Measurements from ENCODE around the gene APLP2. TPM values are rescaled to one million over a fixed set of nuclear protein-coding genes. Genes with fewer than 3 reads are reported as not detected.

Gene APLP2
- polyA plus RNA-seq, 3 donors = 486 to 622 (median 591) TPM

GRCh38 chr11:130031945-130032344, 37.7 kb upstream of the APLP2 start:
- H4K20me1 ChIP-seq (ENCODE audit: insufficient read depth, low read length) = no peaks in the 10 kb centered on the region
- H3K4me3 ChIP-seq (replicated peaks in 1 of 3; ENCODE audit: low read depth in 2 of 3, low read length in 3 of 3) = no peak overlapping the region
- peaks cover 0 to 2% (median 0%) of the 10 kb centered on the region in 7 donors for H3K9me3 Mint-ChIP-seq
- H3K4me1 Mint-ChIP-seq = peaks cover 19% of the 10 kb centered on the region
- no peak overlapping the region for H2AFZ ChIP-seq (ENCODE audit: insufficient read depth, low read depth, low read length, poor library complexity, severe bottlenecking)
- no peaks in the 10 kb centered on the region for H3K36me3 Mint-ChIP-seq
- no peak overlapping the region for H3K4me2 ChIP-seq (replicated peaks; ENCODE audit: extremely low read depth, low read length, poor library complexity, severe bottlenecking)
- peaks cover 0 to 2% (median 2%) of the 10 kb centered on the region in 3 donors for H3K27me3 Mint-ChIP-seq (ENCODE audit: low read depth in 3 of 3)
- H3K4me1 ChIP-seq (ENCODE audit: control insufficient read depth in 1 of 2, insufficient read depth in 2 of 2, low read length in 2 of 2) = peaks cover 3 to 18% of the 10 kb centered on the region in 2 donors
- intact Hi-C loops (cut with micrococcal nuclease) = no loop called here
- 55% methylated on average over 2 of the region's 2 CpGs for WGBS (ENCODE audit: insufficient coverage)
- no peak for DNase-seq
- H3K9me3 ChIP-seq (replicated peaks in 1 of 2; ENCODE audit: control insufficient read depth in 1 of 2, insufficient read depth in 1 of 2, low read length in 2 of 2) = no peaks in the 10 kb centered on the region
- TF ChIP-seq CTCF (IDR thresholded peaks at IDR 0.05) = no peak
- no peak overlapping the region for H3K27ac ChIP-seq (ENCODE audit: low read depth in 1 of 2, low read length in 2 of 2)
- H3K9ac ChIP-seq (ENCODE audit: insufficient read depth, low read length, poor library complexity, severe bottlenecking) = no peak overlapping the region
- no peak overlapping the region for H3K4me3 Mint-ChIP-seq
- H3K27ac Mint-ChIP-seq = peak overlapping the region in 2 of 7 donors; percentile 54 to 76
- no peaks in the 10 kb centered on the region for H3K27me3 ChIP-seq (ENCODE audit: control insufficient read depth in 2 of 2, insufficient read depth in 2 of 2, low read length in 2 of 2)
- no peaks in the 10 kb centered on the region for H3K79me2 ChIP-seq (ENCODE audit: insufficient read depth, low read length)
- no peaks in the 10 kb centered on the region for H3K36me3 ChIP-seq (replicated peaks in 1 of 2; ENCODE audit: control insufficient read depth in 1 of 2, insufficient read depth in 2 of 2, low read length in 2 of 2)

GRCh38 chr11:130032931-130033330, 36.8 kb upstream of the APLP2 start:
- peaks cover 0 to 2% (median 2%) of the 10 kb centered on the region in 3 donors for H3K27me3 Mint-ChIP-seq (ENCODE audit: low read depth in 3 of 3)

More at GRCh38 chr11:130032931-130033330, 36.8 kb upstream of the APLP2 start:
- H3K27ac Mint-ChIP-seq = no peak overlapping the region
- intact Hi-C loops (cut with micrococcal nuclease) = no loop called here
- no peak for TF ChIP-seq CTCF (IDR thresholded peaks at IDR 0.05)
- no peak overlapping the region for H3K4me2 ChIP-seq (replicated peaks; ENCODE audit: extremely low read depth, low read length, poor library complexity, severe bottlenecking)
- no peaks in the 10 kb centered on the region for H3K36me3 Mint-ChIP-seq
- peaks cover 21% of the 10 kb centered on the region for H3K4me1 Mint-ChIP-seq
- H3K27me3 ChIP-seq (ENCODE audit: control insufficient read depth in 2 of 2, insufficient read depth in 2 of 2, low read length in 2 of 2) = no peaks in the 10 kb centered on the region
- WGBS (ENCODE audit: insufficient coverage) = 96% methylated on average over 33 of the region's 44 CpGs
- H3K27ac ChIP-seq (ENCODE audit: low read depth in 1 of 2, low read length in 2 of 2) = no peak overlapping the region
- H3K4me1 ChIP-seq (ENCODE audit: control insufficient read depth in 1 of 2, insufficient read depth in 2 of 2, low read length in 2 of 2) = peaks cover 3 to 25% of the 10 kb centered on the region in 2 donors
- H3K79me2 ChIP-seq (ENCODE audit: insufficient read depth, low read length) = no peaks in the 10 kb centered on the region
- no peak overlapping the region for H3K4me3 Mint-ChIP-seq
- no peak overlapping the region for H3K9ac ChIP-seq (ENCODE audit: insufficient read depth, low read length, poor library complexity, severe bottlenecking)
- no peaks in the 10 kb centered on the region for H3K36me3 ChIP-seq (replicated peaks in 1 of 2; ENCODE audit: control insufficient read depth in 1 of 2, insufficient read depth in 2 of 2, low read length in 2 of 2)
- no peak for DNase-seq
- no peaks in the 10 kb centered on the region for H3K9me3 ChIP-seq (replicated peaks in 1 of 2; ENCODE audit: control insufficient read depth in 1 of 2, insufficient read depth in 1 of 2, low read length in 2 of 2)
- H4K20me1 ChIP-seq (ENCODE audit: insufficient read depth, low read length) = no peaks in the 10 kb centered on the region
- peaks cover 0 to 2% (median 0%) of the 10 kb centered on the region in 7 donors for H3K9me3 Mint-ChIP-seq
- no peak overlapping the region for H3K4me3 ChIP-seq (replicated peaks in 1 of 3; ENCODE audit: low read depth in 2 of 3, low read length in 3 of 3)
- H2AFZ ChIP-seq (ENCODE audit: insufficient read depth, low read depth, low read length, poor library complexity, severe bottlenecking) = no peak overlapping the region
